T47D (cell line): ENCODE data around the gene DPY19L1.
"Not testable (repeated sequence)": the region's sequence is repeated elsewhere in the genome, so short reads cannot be mapped to it uniquely, and the experiment has no call there.

Source experiments
- DNase-seq, 2 experiments: peaks; one replicate each; pipeline versions ENCODE4 v3.0.0 to v3.0.0-alpha.2; 2011 to 2012; ENCODE audit warnings: low read depth in 1 of 2, low spot score in 1 of 2
- JUND ChIP-seq: IDR thresholded peaks from 2 replicates; pipeline ENCODE4 v1.6.1; 2012; ENCODE audit warnings: low read depth
- in situ Hi-C: cut with HindIII; loops from 2 replicates; pipeline ENCODE4 v1.10.0; 2016; ENCODE audit warnings: low sequenced_read_pairs, low pct_unique_long_range_greater_than_20kb

The DPY19L1 gene

GRCh38 chr7:35021445-35021844, 15.8 kb downstream of the DPY19L1 start:
- in situ Hi-C loops, result no loop called here
- no peak for TF ChIP-seq JUND
- no peak for DNase-seq

GRCh38 chr7:35019801-35020200, 17.5 kb downstream of the DPY19L1 start:
- DNase-seq, result no peak
- TF ChIP-seq JUND, result no peak
- in situ Hi-C loops, result no loop called here

DNA sequence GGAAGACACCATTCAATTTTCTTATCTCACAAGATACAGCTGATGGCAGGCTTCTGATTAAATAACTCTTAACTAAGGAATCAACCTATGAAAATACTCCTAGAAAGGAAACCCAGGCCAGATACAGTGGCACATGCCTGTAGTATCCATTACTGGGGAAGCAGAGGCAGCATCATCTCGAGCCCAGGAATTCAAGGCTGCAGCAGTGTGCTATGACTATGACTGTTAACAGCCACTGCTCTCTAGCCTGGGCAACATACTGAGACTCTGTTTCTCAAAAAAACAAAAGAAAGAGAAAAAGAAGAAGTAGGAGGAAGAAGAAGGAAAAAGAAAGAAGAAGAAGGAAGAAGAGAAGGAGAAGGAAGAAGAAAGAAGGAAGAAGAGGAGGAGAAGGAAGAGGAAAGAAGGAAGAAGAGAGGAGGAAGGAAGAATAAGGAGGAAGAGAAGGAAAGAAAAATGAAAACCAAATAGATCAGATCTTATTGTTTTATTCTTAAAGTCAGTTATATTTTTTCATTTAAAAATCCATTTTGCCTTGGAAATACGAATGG, 18.0 kb downstream of the DPY19L1 start:
- no peak for DNase-seq
- in situ Hi-C loops, result no loop called here
- no peak for TF ChIP-seq JUND

DNA sequence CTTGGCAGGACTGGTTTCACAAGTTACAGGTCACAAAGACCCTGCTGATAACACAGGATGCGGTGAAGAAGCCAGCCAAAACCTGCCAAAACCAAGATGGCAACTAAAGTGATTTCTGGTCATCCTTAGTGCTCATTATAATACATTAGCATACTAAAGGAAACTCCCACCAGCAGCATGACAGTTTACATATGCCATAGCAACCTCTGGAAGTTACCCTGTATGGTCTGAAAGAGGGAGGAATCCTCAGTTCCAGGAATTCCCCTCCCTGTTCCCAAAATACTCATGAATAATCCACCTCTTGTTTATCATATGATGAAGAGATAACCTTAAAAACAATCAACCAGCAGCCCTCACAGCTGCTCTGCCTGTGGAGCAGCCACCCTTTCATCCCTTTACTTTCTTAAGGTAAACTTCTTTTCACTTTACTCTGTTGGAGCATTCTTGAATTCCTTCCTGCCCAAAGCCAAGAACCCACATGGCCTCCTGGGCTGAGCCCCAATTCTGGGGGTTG, 21.9 kb downstream of the DPY19L1 start:
- in situ Hi-C loops, result no loop called here
- DNase-seq, result no peak
- TF ChIP-seq JUND, result no peak

DNA sequence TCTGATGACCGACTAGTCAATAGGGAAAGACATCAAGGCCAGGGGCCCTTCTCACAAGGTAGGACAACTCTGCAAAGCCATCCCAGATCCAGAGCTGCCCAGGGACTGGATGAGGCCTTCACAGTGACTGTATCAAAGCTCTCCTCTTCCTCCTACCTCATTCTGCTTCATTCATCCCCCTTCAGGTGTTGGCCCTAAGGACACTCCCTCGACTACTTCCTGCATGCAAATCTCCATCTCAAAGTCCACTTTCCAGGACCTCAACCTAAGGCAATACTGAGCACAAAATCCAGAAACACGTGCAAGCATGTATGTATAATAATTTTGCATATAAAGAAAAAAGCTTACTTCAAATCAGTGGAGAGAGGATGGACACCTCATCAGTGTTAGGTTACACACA, 25.1 kb downstream of the DPY19L1 start:
- in situ Hi-C loops, result no loop called here
- DNase-seq, result no peak
- no peak for TF ChIP-seq JUND

- in situ Hi-C loops, result no loop called here
- no peak for DNase-seq
- no peak for TF ChIP-seq JUND
These were observed 26.2 kb downstream of the DPY19L1 start for GRCh38 chr7:35011085-35011484.

DNA sequence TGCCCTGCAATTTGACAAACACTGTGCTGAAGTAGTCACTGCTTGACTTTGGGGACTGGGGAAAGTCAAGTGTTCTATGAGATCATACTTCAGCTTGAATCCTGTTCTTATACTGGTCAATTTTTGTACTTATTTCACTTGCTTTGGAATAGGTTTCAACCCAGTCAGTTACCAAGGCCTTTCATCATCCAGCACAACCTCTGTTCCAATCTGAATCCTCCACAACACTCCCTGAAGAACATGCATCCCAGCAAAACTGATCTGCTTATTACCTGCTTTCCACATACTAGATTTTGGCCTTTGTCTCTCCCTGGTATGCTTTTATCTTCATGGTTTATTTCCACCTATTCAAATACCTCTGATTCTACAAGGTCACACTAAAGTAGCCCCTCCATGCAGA, 29.5 kb downstream of the DPY19L1 start:
- in situ Hi-C loops, result no loop called here
- no peak for TF ChIP-seq JUND
- DNase-seq, result no peak

DNA sequence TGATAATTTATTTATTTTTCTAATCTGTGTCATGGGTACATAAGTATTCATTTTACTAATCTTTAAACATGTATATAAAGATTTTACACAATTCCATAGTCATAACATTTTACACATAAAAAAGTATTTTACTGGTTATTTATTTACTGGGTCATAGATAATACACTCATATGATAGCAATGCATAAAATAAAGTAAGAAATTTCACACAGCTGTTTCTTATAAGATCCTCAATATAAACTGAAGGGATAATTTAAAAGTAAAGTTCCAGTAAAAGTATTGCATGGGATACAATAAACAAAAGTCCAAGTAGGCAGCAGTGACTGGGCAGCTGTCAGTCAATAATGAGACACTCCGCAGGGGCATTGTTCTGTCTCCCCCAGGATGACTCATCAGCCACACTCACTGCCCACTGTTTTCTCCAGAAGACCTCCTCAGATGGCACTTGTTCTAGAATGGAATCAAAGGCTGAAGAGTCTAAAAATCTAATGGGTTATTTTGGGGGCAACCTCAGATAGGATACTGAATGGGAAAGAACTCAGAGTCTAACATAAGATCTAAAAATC, 32.7 kb downstream of the DPY19L1 start:
- DNase-seq, result no peak
- no peak for TF ChIP-seq JUND
- in situ Hi-C loops, result no loop called here

- in situ Hi-C loops, result no loop called here
- TF ChIP-seq JUND, result no peak
- DNase-seq, result no peak
These were observed 33.5 kb downstream of the DPY19L1 start for GRCh38 chr7:35003679-35004303.

DNA sequence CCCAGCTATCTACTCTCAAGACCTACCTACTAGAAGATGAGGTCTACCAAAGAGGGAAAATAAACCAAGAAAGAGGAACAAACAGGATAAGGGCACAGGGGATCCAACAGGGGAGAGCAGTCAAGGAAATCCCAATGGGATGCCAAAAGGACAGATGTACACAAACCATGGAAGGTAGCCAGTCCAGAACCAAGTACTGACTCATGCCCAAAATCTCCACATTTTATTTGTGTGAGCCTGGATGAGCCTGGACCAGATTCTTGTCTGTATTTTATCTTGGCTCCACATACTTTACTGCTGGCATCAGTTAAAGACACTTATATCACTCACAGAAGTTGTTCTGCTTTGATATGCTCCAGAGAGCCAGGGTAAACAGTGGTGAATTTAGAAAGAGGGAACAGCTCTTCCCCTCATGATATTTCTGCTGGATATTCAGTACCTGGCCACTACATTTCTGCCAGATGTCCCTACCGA, 34.1 kb downstream of the DPY19L1 start:
- in situ Hi-C loops, DNase-seq: not testable (repeated sequence)

DNA sequence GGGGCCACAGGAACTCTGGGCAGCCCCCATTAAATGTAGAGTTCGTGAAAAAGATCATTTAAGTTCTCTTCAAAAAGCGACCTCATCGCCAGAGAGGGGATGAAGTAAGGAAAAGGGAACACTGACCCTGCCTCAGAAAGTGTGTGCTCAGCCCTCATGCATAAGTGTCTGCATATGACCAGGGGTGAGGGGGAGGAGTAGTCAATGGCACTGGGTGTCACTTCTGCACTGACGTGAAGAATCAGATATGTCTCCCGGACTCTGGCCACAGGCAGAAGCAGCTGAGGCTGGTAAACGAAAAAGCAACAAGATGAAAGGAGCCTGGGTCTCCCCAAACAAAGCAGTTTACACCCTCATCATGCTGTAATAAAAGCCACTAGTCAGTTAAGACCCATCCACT, 39.0 kb downstream of the DPY19L1 start:
- DNase-seq, in situ Hi-C loops: not testable (repeated sequence)

- in situ Hi-C loops, DNase-seq: not testable (repeated sequence)
These were observed 40.7 kb downstream of the DPY19L1 start for GRCh38 chr7:34996423-34997090.

GRCh38 chr7:34995757-34996156, 41.5 kb downstream of the DPY19L1 start:
- no peak for DNase-seq
- no peak for TF ChIP-seq JUND
- in situ Hi-C loops, result no loop called here
